Astrocyte (in vitro differentiated cells and primary cell): ENCODE results near the gene ADRA2A.

ENCODE experiments used
- EZH2 ChIP-seq: IDR thresholded peaks from 2 replicates; pipeline ENCODE4 v1.6.1; 2012; ENCODE audit warnings: mild to moderate bottlenecking, low read length, inconsistent platforms; ENCODE audit not compliant: insufficient read depth
- TF ChIP-seq, protein P1 (sequence below): IDR thresholded peaks from 2 replicates; pipeline ENCODE4 v1.5.1; 2011; ENCODE audit warnings: low read depth, mild to moderate bottlenecking, inconsistent platforms, low read length, moderate library complexity; ENCODE audit not compliant: insufficient read depth

DNA sequence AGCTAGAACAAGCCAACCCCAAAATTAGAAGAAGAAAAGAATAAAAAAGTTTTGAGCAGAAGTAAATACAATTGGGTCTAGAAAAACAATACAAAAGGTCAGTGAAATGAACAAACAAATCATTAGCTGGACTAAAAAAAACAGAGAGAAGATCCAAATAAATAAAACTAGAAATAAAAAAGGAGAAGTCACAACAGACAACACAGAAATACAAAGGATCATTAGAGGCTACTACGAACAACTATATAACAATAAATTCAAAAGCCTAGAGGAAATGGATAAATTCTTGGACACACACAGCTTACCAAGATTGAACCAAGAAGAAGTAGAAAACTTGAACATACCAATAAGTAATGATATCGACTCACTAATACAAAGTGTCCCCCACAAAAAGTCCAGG is 13.4 kb upstream of the ADRA2A start:
- TF ChIP-seq, protein P1, sequence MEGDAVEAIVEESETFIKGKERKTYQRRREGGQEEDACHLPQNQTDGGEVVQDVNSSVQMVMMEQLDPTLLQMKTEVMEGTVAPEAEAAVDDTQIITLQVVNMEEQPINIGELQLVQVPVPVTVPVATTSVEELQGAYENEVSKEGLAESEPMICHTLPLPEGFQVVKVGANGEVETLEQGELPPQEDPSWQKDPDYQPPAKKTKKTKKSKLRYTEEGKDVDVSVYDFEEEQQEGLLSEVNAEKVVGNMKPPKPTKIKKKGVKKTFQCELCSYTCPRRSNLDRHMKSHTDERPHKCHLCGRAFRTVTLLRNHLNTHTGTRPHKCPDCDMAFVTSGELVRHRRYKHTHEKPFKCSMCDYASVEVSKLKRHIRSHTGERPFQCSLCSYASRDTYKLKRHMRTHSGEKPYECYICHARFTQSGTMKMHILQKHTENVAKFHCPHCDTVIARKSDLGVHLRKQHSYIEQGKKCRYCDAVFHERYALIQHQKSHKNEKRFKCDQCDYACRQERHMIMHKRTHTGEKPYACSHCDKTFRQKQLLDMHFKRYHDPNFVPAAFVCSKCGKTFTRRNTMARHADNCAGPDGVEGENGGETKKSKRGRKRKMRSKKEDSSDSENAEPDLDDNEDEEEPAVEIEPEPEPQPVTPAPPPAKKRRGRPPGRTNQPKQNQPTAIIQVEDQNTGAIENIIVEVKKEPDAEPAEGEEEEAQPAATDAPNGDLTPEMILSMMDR: no peak
- TF ChIP-seq EZH2: no peak
